Fibroblast of pulmonary artery (primary cell): ENCODE results near the gene LAMA3.
A peak's percentile ranks its signal among the peaks of the same experiment; 100 is the strongest.

Source experiments
- DNase-seq: peaks from one replicate; pipeline ENCODE4 v3.0.0-alpha.2; 2010; ENCODE audit warnings: low read depth
- H3K4me3 ChIP-seq: replicated peaks from 2 replicates; pipeline ENCODE4 v1.5.1; 2011; ENCODE audit warnings: low read depth, mild to moderate bottlenecking, control low read depth, low read length, moderate library complexity
- TF ChIP-seq, protein P1 (sequence below): IDR thresholded peaks from 2 replicates; pipeline ENCODE4 v1.5.1; 2011; ENCODE audit warnings: mild to moderate bottlenecking, control low read depth, low read length, inconsistent platforms; ENCODE audit errors: missing control alignments

Gene LAMA3

DNA sequence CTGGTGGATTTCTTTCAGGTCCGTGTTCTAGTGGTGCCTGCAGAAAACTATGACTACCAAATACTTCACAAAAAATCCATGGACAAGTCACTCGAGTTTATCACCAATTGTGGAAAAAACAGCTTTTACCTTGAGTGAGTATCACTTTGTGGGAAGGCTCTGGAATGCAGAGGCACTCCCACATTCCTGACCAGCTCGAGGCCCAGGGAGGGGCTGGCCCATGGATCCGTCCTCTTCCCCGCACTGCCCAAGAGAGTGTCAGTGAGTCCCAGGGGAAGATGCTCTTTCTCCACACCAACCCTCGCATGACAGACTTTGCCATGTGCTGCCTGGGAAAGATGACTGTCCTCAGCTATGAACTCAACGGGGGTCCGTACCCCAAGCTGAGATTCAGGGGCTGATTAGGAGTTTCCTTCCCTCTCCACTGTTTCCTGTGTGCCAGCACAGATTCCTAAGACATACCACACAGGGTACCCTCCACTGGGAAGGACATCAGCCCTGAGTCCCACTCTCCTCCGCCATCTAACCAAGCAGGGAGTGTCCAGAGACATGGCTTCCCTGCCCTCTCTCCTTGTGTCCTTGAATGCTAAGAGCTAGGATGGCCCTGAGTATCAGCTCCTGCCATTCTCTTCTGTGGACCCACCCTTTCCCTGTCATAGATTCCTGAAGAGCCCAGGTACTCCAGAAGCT, 155.9 kb downstream of the LAMA3 start:
- peak; percentile 44 for DNase-seq
- TF ChIP-seq, protein P1, sequence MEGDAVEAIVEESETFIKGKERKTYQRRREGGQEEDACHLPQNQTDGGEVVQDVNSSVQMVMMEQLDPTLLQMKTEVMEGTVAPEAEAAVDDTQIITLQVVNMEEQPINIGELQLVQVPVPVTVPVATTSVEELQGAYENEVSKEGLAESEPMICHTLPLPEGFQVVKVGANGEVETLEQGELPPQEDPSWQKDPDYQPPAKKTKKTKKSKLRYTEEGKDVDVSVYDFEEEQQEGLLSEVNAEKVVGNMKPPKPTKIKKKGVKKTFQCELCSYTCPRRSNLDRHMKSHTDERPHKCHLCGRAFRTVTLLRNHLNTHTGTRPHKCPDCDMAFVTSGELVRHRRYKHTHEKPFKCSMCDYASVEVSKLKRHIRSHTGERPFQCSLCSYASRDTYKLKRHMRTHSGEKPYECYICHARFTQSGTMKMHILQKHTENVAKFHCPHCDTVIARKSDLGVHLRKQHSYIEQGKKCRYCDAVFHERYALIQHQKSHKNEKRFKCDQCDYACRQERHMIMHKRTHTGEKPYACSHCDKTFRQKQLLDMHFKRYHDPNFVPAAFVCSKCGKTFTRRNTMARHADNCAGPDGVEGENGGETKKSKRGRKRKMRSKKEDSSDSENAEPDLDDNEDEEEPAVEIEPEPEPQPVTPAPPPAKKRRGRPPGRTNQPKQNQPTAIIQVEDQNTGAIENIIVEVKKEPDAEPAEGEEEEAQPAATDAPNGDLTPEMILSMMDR: no peak

DNA sequence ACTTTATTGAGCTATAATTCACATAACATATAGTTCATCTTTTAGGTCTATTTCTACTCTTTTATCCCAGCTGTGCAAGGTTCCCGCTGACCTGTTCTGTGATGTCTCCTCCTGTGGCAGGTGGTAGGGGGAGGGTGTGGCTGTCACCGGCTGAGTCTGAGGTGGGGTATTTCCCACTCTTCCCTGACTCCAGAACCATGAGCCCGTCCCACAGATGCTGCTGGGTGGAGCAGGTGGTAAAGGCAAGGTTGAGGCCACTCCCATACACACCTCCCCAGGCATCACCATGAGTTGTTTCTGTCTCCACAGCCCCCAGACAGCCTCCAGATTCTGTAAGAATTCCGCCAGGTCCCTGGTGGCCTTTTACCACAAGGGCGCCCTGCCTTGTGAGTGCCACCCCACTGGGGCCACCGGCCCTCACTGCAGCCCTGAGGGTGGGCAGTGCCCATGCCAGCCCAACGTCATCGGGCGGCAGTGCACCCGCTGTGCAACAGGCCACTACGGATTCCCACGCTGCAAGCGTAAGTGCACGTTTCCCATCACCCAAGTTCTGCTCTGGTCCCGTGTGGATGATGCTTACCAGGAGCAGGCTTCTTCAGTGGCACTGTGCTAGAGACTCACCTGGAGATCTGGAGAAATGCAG, 156.9 kb downstream of the LAMA3 start:
- no peak for DNase-seq
- no peak overlapping the region for H3K4me3 ChIP-seq
- TF ChIP-seq, protein P1: no peak

More for the DNA sequence above, 155.9 kb downstream of the LAMA3 start:
- H3K4me3 ChIP-seq: no peak overlapping the region

DNA sequence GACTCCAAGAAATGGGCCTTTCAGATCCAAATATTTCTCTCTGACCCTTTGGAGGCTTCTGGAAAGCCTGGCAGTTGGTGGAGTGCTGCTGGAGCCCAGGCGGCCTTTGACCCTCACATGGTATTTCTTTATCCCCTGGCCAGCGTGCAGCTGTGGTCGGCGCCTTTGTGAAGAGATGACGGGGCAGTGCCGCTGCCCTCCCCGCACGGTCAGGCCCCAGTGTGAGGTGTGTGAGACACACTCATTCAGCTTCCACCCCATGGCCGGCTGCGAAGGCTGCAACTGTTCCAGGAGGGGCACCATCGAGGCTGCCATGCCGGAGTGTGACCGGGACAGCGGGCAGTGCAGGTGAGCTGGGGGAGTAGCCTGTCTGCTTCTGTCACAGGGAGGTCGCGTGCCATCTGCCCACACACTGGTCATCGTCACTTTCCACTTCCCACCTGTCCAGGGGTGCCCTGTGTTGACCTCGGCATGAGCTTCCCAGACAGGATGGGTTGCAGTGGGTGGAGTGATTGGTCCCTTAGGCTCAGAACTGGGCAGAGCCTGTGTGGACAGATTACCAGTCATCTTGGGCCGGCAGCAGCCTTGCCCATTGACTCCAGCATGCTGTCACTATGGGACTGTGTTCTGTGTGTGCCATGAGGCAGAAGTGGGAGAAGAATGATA, 158.2 kb downstream of the LAMA3 start:
- TF ChIP-seq, protein P1: no peak
- H3K4me3 ChIP-seq: no peak overlapping the region
- no peak for DNase-seq

DNA sequence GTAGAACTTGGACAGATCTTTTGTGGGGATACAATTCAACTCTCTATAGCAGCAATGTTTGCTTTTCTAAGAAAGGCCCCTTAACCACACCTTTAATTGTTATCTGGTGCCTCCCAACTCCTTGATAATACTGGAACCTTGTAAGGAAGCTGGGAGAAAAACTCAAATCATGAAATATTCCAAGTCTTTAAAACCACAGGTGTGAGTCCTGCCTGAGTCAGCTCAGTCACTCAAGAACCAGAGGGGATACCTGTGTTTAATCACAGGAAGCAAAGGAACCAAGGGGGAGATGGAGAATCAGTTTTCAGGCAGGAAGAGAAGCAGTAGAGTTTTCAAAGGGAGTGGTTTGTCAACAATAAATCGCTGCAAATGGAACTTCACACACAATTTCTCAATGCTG, 159.9 kb downstream of the LAMA3 start:
- no peak overlapping the region for H3K4me3 ChIP-seq
- DNase-seq: no peak
- TF ChIP-seq, protein P1: no peak

DNA sequence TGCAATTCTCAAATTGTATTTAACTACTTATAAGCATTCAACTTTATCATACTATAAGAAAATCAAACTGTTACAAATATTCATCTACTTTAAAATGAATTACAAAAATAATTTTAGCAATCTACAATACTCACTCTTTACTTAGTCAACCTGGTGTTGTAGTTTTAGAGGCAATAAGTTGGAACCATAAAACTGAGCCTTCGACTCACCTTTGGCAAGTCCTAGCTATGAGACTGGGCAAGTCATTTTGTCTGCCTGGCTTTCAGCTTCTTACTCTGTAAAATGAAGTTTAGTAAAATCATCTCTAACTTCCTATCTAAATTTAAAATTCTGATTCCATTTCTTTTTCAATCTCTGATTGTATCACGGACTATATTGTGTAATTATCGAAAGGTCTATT, 161.0 kb downstream of the LAMA3 start:
- TF ChIP-seq, protein P1: no peak
- no peak overlapping the region for H3K4me3 ChIP-seq
- DNase-seq: no peak

DNA sequence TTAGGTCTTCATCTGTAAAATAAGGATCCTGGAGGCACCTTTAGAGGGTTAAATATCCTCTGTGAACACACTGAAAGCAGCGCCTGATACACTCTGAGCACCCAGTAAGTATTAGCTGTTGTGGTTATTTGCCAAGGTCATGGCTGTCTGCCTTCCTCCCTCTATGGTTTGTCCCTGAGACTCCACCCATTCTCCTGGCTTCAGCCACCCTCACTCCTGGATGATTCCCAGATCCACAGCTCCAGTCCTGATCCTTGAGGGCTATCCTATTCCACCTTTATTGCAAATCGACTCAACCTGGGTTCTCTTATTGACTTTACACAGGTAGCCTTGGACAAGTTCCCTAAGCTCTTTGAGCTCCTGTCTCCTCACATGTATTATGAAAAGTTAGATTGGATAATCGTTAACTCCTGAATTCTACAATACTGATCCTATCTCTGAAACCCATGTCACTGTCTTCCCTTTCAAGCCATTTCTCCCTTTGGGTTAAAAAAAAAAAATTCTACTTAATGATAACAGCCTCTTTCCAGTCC, 162.3 kb downstream of the LAMA3 start:
- H3K4me3 ChIP-seq: no peak overlapping the region
- TF ChIP-seq, protein P1: no peak
- no peak for DNase-seq
